ENCODE results near the gene HEATR5A. TPM values are rescaled to one million over a fixed set of nuclear protein-coding genes. Genes with fewer than 3 reads are reported as not detected.
A peak's percentile ranks its signal among the peaks of the same experiment; 100 is the strongest.
"Not testable (repeated sequence)": the region's sequence is repeated elsewhere in the genome, so short reads cannot be mapped to it uniquely, and the experiment has no call there.

HEATR5A gene
- total RNA-seq, 1 donor from 2014 or later, result 33.5 TPM

- peak; percentile 37 to 71 for DNase-seq (ENCODE audit: low read depth in 2 of 2)
Measured at GRCh38 chr14:31283578-31284252, 136.6 kb downstream of the HEATR5A start.

GRCh38 chr14:31283153-31283552 is 137.2 kb downstream of the HEATR5A start:
- no peak for DNase-seq (ENCODE audit: low read depth in 2 of 2)

- no peak for DNase-seq (ENCODE audit: low read depth in 2 of 2)
Measured at GRCh38 chr14:31280871-31281220, 139.5 kb downstream of the HEATR5A start.

DNA sequence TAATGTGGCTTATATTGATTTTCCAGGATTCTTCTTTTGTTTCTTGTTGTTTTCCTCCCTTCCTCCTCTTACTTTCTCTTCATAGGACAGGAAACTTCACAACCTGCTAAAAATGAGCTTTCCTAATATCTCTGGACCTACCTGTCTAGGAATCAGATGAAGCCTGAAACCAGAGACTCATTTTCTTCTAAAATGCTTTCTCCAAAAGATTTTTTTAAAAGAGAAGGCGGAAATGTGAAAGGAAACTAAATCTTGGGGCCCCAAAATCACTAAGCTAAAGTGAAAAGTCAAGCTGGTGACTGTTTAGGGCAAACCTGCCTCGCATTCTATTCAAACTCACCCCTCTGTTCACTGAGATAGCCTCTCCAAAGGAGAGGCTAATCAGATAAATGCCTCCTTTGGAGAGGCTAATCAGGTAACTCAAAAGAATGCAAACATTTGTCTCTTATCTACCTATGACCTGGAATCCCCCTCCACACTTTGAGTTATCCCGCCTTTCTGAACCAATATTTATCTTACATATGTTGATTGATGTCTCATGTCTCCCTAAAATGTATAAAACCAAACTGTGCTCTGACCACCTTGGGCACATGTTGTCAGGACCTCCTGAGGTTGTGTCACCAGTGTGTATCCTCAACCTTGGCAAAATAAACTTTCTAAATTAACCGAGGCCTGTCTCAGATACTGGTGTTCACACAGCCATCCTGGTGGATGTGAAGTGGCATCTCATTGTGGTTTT is 140.0 kb downstream of the HEATR5A start:
- no peak for DNase-seq (ENCODE audit: low read depth in 2 of 2)

DNA sequence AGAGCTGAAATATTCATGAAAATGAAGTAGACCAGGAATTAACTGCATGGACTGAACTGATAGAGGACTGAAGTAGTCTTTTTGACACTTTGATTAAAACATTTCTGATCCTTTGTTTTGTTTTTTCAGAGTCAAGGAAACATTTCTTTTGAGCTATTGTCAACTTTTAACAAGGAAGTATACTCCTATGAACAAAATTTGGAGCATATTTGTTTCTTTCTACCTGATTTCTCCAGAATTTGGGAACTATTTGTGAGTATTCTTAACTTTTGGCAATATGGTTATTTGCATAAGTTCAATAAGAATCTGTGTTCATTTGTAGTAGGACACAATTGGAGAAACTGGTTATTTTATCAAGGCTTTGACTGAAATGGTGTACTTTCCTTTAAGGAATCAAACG is 141.5 kb downstream of the HEATR5A start:
- no peak for DNase-seq (ENCODE audit: low read depth in 2 of 2)

GRCh38 chr14:31277085-31277484 is 143.3 kb downstream of the HEATR5A start:
- DNase-seq (ENCODE audit: low read depth in 2 of 2), result no peak

DNA sequence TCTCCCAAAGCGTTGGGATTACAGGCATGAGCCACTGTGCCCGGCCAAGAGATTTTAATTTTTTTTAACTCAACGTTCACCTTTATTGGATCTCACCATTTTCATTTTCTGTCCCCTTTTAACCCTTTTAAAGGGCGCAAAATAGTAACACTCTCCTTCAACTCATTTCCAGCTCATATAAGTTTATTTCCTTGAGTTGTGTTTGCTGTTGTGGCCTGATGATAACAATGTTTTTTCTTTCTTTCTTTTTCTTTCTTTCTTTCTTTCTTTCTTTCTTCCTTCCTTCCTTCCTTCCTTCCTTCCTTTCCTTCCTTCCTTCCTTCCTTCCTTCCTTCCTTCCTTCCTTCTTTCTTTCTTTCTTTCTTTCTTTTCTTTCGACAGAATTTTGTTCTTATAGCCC is 143.9 kb downstream of the HEATR5A start:
- not testable (repeated sequence) for DNase-seq (ENCODE audit: low read depth in 2 of 2)

- no peak for DNase-seq (ENCODE audit: low read depth in 2 of 2)
Measured at GRCh38 chr14:31275731-31276130, 144.6 kb downstream of the HEATR5A start.

DNA sequence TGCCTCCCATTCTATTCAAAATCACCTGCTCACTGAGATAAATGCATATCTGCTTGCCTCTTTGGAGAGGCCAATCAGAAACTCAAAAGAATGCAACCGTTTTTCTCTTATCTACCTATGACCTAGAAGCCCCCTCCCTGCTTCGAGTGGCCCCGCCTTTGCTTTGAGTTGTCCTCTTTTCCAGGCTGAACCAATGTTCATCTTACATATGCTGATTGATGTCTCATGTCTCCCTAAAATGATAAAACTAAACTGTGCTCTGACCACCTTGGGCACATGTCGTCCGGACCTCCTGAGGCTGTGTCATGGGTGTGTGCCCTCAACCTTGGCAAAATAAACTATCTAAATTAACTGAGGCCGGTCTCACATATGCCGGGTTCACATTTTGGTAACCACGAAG is 148.7 kb downstream of the HEATR5A start:
- DNase-seq (ENCODE audit: low read depth in 2 of 2), result no peak

GRCh38 chr14:31270196-31270772 is 150.1 kb downstream of the HEATR5A start:
- DNase-seq (ENCODE audit: low read depth in 2 of 2), result peak in 1 of 2 donors; percentile 48

DNA sequence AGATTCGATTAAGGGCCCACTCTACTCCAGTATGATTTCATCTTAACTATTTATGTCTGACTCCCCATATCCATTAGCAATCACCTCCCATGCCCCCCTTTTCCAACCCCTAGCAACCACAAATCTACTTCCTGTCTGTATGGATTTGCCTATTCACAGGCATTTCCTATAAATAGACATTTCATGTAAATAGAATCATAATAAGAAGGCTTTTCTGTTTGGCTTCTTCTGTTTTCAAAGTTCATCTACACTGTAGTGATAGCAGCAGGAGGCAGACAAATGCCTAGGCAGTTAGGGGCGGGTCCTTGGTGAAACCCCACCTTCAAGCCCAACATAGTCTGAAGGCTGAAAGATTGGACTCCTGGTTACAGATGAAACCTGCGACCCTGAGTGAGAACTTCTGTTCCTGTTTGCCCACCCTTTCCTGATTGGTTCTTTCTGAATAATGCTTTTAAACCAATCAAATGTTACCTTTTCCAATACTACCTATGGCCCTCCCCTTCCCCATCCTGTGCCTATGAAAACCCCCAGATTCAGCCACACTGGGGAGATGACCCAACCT is 150.6 kb downstream of the HEATR5A start:
- DNase-seq (ENCODE audit: low read depth in 2 of 2), result peak in 1 of 2 donors; percentile 76

- no peak for DNase-seq (ENCODE audit: low read depth in 2 of 2)
Measured at GRCh38 chr14:31268216-31268615, 152.1 kb downstream of the HEATR5A start.

GRCh38 chr14:31266437-31267331 is 153.7 kb downstream of the HEATR5A start:
- no peak for DNase-seq (ENCODE audit: low read depth in 2 of 2)

GRCh38 chr14:31265701-31266398 is 154.5 kb downstream of the HEATR5A start:
- DNase-seq (ENCODE audit: low read depth in 2 of 2), result no peak

- DNase-seq (ENCODE audit: low read depth in 2 of 2), result peak; percentile 23 to 99
Measured at GRCh38 chr14:31263485-31264133, 156.7 kb downstream of the HEATR5A start.

- peak in 1 of 2 donors; percentile 25 for DNase-seq (ENCODE audit: low read depth in 2 of 2)
Measured at GRCh38 chr14:31261859-31262731, 158.3 kb downstream of the HEATR5A start.

- DNase-seq (ENCODE audit: low read depth in 2 of 2), result no peak
Measured at GRCh38 chr14:31261523-31261858, 158.9 kb downstream of the HEATR5A start.

- DNase-seq (ENCODE audit: low read depth in 2 of 2), result not testable (repeated sequence)
Measured at GRCh38 chr14:31259040-31259435, 161.3 kb downstream of the HEATR5A start.

GRCh38 chr14:31258427-31259039 is 161.8 kb downstream of the HEATR5A start:
- no peak for DNase-seq (ENCODE audit: low read depth in 2 of 2)

Measured in lung microvascular endothelial cell (primary cell).